ENCODE measurements around the gene DPP10.
"Not testable (repeated sequence)": the region's sequence is repeated elsewhere in the genome, so short reads cannot be mapped to it uniquely, and the experiment has no call there.

Gene DPP10

GRCh38 chr2:114496959-114497358 is 54.5 kb downstream of the DPP10 start:
- no peak overlapping the region for H3K4me3 ChIP-seq (replicated peaks; ENCODE audit: low read depth, low read length)
- DNase-seq (ENCODE audit: low read depth), result no peak
- TF ChIP-seq, protein P1, sequence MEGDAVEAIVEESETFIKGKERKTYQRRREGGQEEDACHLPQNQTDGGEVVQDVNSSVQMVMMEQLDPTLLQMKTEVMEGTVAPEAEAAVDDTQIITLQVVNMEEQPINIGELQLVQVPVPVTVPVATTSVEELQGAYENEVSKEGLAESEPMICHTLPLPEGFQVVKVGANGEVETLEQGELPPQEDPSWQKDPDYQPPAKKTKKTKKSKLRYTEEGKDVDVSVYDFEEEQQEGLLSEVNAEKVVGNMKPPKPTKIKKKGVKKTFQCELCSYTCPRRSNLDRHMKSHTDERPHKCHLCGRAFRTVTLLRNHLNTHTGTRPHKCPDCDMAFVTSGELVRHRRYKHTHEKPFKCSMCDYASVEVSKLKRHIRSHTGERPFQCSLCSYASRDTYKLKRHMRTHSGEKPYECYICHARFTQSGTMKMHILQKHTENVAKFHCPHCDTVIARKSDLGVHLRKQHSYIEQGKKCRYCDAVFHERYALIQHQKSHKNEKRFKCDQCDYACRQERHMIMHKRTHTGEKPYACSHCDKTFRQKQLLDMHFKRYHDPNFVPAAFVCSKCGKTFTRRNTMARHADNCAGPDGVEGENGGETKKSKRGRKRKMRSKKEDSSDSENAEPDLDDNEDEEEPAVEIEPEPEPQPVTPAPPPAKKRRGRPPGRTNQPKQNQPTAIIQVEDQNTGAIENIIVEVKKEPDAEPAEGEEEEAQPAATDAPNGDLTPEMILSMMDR (IDR thresholded peaks at IDR 0.05; ENCODE audit: low read length, missing control alignments), result no peak

DNA sequence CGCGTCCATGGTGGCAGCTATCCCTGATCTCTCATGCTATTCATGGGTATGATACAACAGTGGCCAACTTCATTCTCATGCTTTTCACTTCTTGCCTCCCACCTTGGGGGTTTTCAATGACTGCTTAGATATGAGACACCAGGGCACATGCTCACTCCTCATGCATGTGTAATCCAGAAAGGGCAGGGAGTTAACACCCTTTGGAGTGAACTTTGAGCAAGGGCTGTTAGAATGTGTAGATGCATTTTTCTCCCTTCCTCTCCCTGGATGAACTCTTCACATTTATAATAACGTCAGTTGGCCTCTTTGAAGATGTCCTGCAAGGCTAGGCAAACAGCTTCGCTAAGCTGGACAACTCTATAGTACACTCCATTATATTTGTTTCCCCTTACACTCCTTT is 56.7 kb downstream of the DPP10 start:
- TF ChIP-seq, protein P1 (IDR thresholded peaks at IDR 0.05; ENCODE audit: low read length, missing control alignments), result no peak
- no peak for DNase-seq (ENCODE audit: low read depth)
- no peak overlapping the region for H3K4me3 ChIP-seq (replicated peaks; ENCODE audit: low read depth, low read length)

GRCh38 chr2:114507744-114508143 is 65.3 kb downstream of the DPP10 start:
- TF ChIP-seq, protein P1 (IDR thresholded peaks at IDR 0.05; ENCODE audit: low read length, missing control alignments), result no peak
- DNase-seq (ENCODE audit: low read depth), result no peak
- no peak overlapping the region for H3K4me3 ChIP-seq (replicated peaks; ENCODE audit: low read depth, low read length)

- H3K4me3 ChIP-seq (replicated peaks; ENCODE audit: low read depth, low read length), result no peak overlapping the region
- TF ChIP-seq, protein P1 (IDR thresholded peaks at IDR 0.05; ENCODE audit: low read length, missing control alignments), result no peak
- no peak for DNase-seq (ENCODE audit: low read depth)
Measured at GRCh38 chr2:114515882-114516281, 73.4 kb downstream of the DPP10 start.

DNA sequence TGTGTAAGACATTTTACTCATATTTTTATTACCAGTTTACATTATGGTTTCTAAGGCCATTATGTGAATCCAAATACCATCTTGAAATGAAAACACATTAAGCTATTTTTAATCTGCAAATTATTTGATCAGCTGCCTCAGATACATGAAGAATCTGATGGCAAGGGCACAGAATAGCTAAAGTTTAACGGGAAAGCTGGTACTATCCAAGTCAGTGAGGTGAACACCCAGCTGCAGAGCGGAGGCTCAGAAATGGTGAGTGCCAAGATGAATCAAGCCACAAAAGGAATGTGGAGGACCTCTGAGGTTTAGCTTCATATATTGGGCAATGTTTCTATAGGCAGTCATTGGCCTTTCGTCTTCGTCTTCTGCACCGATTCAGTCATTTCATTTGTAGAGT is 75.1 kb downstream of the DPP10 start:
- TF ChIP-seq, protein P1 (IDR thresholded peaks at IDR 0.05; ENCODE audit: low read length, missing control alignments), result no peak
- no peak for DNase-seq (ENCODE audit: low read depth)

GRCh38 chr2:114518738-114519137 is 76.3 kb downstream of the DPP10 start:
- H3K4me3 ChIP-seq (replicated peaks; ENCODE audit: low read depth, low read length), result no peak overlapping the region
- DNase-seq (ENCODE audit: low read depth), result no peak
- TF ChIP-seq, protein P1 (IDR thresholded peaks at IDR 0.05; ENCODE audit: low read length, missing control alignments), result no peak

More for the DNA sequence above, 75.1 kb downstream of the DPP10 start:
- no peak overlapping the region for H3K4me3 ChIP-seq (replicated peaks; ENCODE audit: low read depth, low read length)

- not testable (repeated sequence) for H3K4me3 ChIP-seq (replicated peaks; ENCODE audit: low read depth, low read length); DNase-seq (ENCODE audit: low read depth)
Measured at GRCh38 chr2:114522612-114523011, 80.2 kb downstream of the DPP10 start.
